Neural progenitor cell (in vitro differentiated cells): ENCODE measurements around the gene CFAP43. TPM values are rescaled to one million over a fixed set of nuclear protein-coding genes. Genes with fewer than 3 reads are reported as not detected.

Experiments
- DNase-seq: peaks from one replicate; pipeline ENCODE4 v3.0.0-alpha.2; 2016; ENCODE audit warnings: low spot score
- H2AFZ ChIP-seq: fragments of 200-600 bp; sonication (generic); replicated peaks from 2 replicates; pipeline ENCODE4 v1.6.1; 2016; ENCODE audit warnings: antibody characterized with exemption
- H3F3A ChIP-seq: fragments of 200-600 bp; sonication (generic); 2 replicates; pipeline ENCODE4 v1.6.1; 2016; ENCODE audit warnings: antibody characterized with exemption, low read depth
- H3K27ac ChIP-seq: fragments of 200-600 bp; sonication (generic); 2 replicates; pipeline ENCODE4 v1.5.1; 2016; ENCODE audit warnings: mild to moderate bottlenecking
- H3K27me3 ChIP-seq: fragments of 200-600 bp; sonication (generic); 2 replicates; pipeline ENCODE4 v1.6.1; 2016; ENCODE audit warnings: mild to moderate bottlenecking, moderate library complexity
- H3K36me3 ChIP-seq: fragments of 200-600 bp; sonication (generic); 2 replicates; pipeline ENCODE4 v1.5.1; 2016
- H3K4me1 ChIP-seq: fragments of 200-600 bp; sonication (generic); 2 replicates; pipeline ENCODE4 v1.6.1; 2016; ENCODE audit warnings: mixed run types
- H3K4me2 ChIP-seq: fragments of 200-600 bp; sonication (generic); 2 replicates; pipeline ENCODE4 v1.6.1; 2016
- H3K4me3 ChIP-seq: fragments of 200-600 bp; sonication (generic); 2 replicates; pipeline ENCODE4 v1.5.1; 2016
- H3K79me2 ChIP-seq: fragments of 200-600 bp; sonication (generic); 2 replicates; pipeline ENCODE4 v1.6.1; 2016; ENCODE audit warnings: low read depth
- H3K9ac ChIP-seq: fragments of 200-600 bp; sonication (generic); 2 replicates; pipeline ENCODE4 v1.6.1; 2016
- H3K9me3 ChIP-seq: fragments of 200-600 bp; sonication (generic); 2 replicates; pipeline ENCODE4 v1.5.1; 2016; ENCODE audit warnings: low read depth
- H4K20me1 ChIP-seq: fragments of 200-600 bp; sonication (generic); 2 replicates; pipeline ENCODE4 v1.6.1; 2016; ENCODE audit warnings: low read depth
- H3K27ac Mint-ChIP-seq: 3 replicates; pipeline ENCODE4 v1.8.0; 2021; ENCODE audit warnings: mixed read lengths
- H3K27me3 Mint-ChIP-seq: 2 replicates; pipeline ENCODE4 v1.8.0; 2022; ENCODE audit warnings: low read depth, mild to moderate bottlenecking, inconsistent platforms, moderate library complexity, mixed read lengths; ENCODE audit not compliant: insufficient read depth
- H3K36me3 Mint-ChIP-seq: 3 replicates; pipeline ENCODE4 v1.8.0; 2021; ENCODE audit warnings: mixed read lengths
- H3K4me1 Mint-ChIP-seq: 3 replicates; pipeline ENCODE4 v1.8.0; 2021; ENCODE audit warnings: mixed read lengths
- H3K4me3 Mint-ChIP-seq: 3 replicates; pipeline ENCODE4 v1.8.0; 2021; ENCODE audit warnings: mild to moderate bottlenecking, moderate library complexity, mixed read lengths
- H3K9me3 Mint-ChIP-seq: 3 replicates; pipeline ENCODE4 v1.8.0; 2020; ENCODE audit warnings: mixed read lengths
- CTCF ChIP-seq: fragments of 200-600 bp; sonication (generic); IDR thresholded peaks from 2 replicates; pipeline ENCODE4 v1.5.1; 2017; ENCODE audit warnings: antibody characterized with exemption, mild to moderate bottlenecking
- EZH2 ChIP-seq: fragments of 200-600 bp; sonication (generic); IDR thresholded peaks from 2 replicates; pipeline ENCODE4 v1.6.1; 2017; ENCODE audit warnings: antibody characterized with exemption, mild to moderate bottlenecking, moderate library complexity
- EZH2phosphoT487 ChIP-seq: fragments of 200-600 bp; sonication (generic); IDR thresholded peaks from 2 replicates; pipeline ENCODE4 v1.6.1; 2017; ENCODE audit warnings: antibody characterized with exemption
- total RNA-seq: library from RNA; depleted of rRNA; stranded (reverse); fragments of >200 nt; gene quantifications from 2 replicates; pipeline ENCODE4 v1.2.3, GENCODE V29; 2015; ENCODE audit warnings: low replicate concordance

CFAP43 gene
- total RNA-seq, 1 donor from 2014 or later: 2.7 TPM

GRCh38 chr10:104208730-104209129, 23.4 kb downstream of the CFAP43 start:
- no peaks in the 10 kb centered on the region for H3K27me3 ChIP-seq
- Mint-ChIP-seq H3K4me3 (no peak overlapping the region), H3K9me3 (no peaks in the 10 kb centered on the region), H3K27me3 (no peaks in the 10 kb centered on the region), H3K4me1 (no peaks in the 10 kb centered on the region), H3K36me3 (peaks cover 7% of the 10 kb centered on the region), H3K27ac (no peak overlapping the region)
- DNase-seq: no peak
- no peaks in the 10 kb centered on the region for H3K36me3 ChIP-seq
- H3K79me2 ChIP-seq: no peaks in the 10 kb centered on the region
- no peaks in the 10 kb centered on the region for H3K9me3 ChIP-seq
- TF ChIP-seq EZH2phosphoT487: no peak
- no peak for TF ChIP-seq EZH2
- no peak for TF ChIP-seq CTCF
- H3K27ac ChIP-seq: no peak overlapping the region
- H3K9ac ChIP-seq: no peak overlapping the region
- H2AFZ ChIP-seq: no peak overlapping the region
- no peaks in the 10 kb centered on the region for H3F3A ChIP-seq
- no peaks in the 10 kb centered on the region for H4K20me1 ChIP-seq
- H3K4me1 ChIP-seq: no peaks in the 10 kb centered on the region
- H3K4me2 ChIP-seq: no peak overlapping the region
- H3K4me3 ChIP-seq: no peak overlapping the region

DNA sequence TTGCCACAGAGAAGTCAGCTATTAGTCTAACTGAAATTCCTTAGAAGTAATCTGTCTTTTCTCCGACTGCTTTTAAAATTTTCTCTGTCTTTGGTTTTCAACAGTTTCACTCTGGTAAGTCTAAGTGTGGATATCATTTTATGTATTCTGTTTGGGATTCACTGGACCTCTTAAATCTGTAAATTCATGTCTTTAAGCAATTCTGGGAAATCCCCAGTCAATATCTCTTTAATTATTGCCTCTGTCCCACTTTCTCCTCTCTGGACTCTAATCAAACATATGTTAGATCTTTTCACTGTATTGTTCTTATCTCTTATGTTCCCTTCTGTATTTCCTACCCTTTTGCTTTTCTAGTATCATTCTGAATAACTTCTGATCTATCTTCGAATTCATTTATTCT, 29.9 kb downstream of the CFAP43 start:
- H3K79me2 ChIP-seq: no peaks in the 10 kb centered on the region
- H3K4me2 ChIP-seq: no peak overlapping the region
- peaks cover 8% of the 10 kb centered on the region for H3K36me3 Mint-ChIP-seq
- TF ChIP-seq CTCF: no peak
- no peak for TF ChIP-seq EZH2
- no peak for TF ChIP-seq EZH2phosphoT487
- H3K4me3 Mint-ChIP-seq: no peak overlapping the region
- H3K27ac ChIP-seq: no peak overlapping the region
- no peaks in the 10 kb centered on the region for H3K36me3 ChIP-seq
- no peaks in the 10 kb centered on the region for H3F3A ChIP-seq
- H3K27ac Mint-ChIP-seq: no peak overlapping the region
- no peak overlapping the region for H3K9ac ChIP-seq
- no peak overlapping the region for H2AFZ ChIP-seq
- no peaks in the 10 kb centered on the region for H3K4me1 ChIP-seq
- no peaks in the 10 kb centered on the region for H3K9me3 Mint-ChIP-seq
- H3K4me1 Mint-ChIP-seq: no peaks in the 10 kb centered on the region
- no peak overlapping the region for H3K4me3 ChIP-seq
- H3K27me3 ChIP-seq: no peaks in the 10 kb centered on the region
- no peaks in the 10 kb centered on the region for H3K27me3 Mint-ChIP-seq
- no peaks in the 10 kb centered on the region for H4K20me1 ChIP-seq
- H3K9me3 ChIP-seq: no peaks in the 10 kb centered on the region
- DNase-seq: no peak

GRCh38 chr10:104201636-104202035, 30.5 kb downstream of the CFAP43 start:
- no peak for DNase-seq
- TF ChIP-seq CTCF: no peak
- TF ChIP-seq EZH2phosphoT487: no peak
- Histone ChIP-seq H3K4me2 (no peak overlapping the region), H4K20me1 (no peaks in the 10 kb centered on the region), H3K9ac (no peak overlapping the region), H3K27me3 (no peaks in the 10 kb centered on the region), H3K9me3 (no peaks in the 10 kb centered on the region), H3F3A (no peaks in the 10 kb centered on the region), H3K79me2 (no peaks in the 10 kb centered on the region), H3K4me1 (no peaks in the 10 kb centered on the region), H3K4me3 (no peak overlapping the region), H2AFZ (no peak overlapping the region), H3K27ac (no peak overlapping the region), H3K36me3 (no peaks in the 10 kb centered on the region)
- no peaks in the 10 kb centered on the region for H3K4me1 Mint-ChIP-seq
- H3K27me3 Mint-ChIP-seq: no peaks in the 10 kb centered on the region
- H3K27ac Mint-ChIP-seq: no peak overlapping the region
- no peak overlapping the region for H3K4me3 Mint-ChIP-seq
- no peaks in the 10 kb centered on the region for H3K9me3 Mint-ChIP-seq
- peaks cover 8% of the 10 kb centered on the region for H3K36me3 Mint-ChIP-seq

GRCh38 chr10:104199567-104199966, 32.6 kb downstream of the CFAP43 start:
- Mint-ChIP-seq H3K27ac (no peak overlapping the region), H3K27me3 (no peaks in the 10 kb centered on the region), H3K4me1 (no peaks in the 10 kb centered on the region), H3K36me3 (peaks cover 4% of the 10 kb centered on the region), H3K9me3 (no peaks in the 10 kb centered on the region), H3K4me3 (no peak overlapping the region)
- Histone ChIP-seq H4K20me1 (no peaks in the 10 kb centered on the region), H3K9me3 (no peaks in the 10 kb centered on the region), H3F3A (no peaks in the 10 kb centered on the region), H3K27me3 (no peaks in the 10 kb centered on the region), H3K36me3 (no peaks in the 10 kb centered on the region), H3K4me2 (no peak overlapping the region), H3K79me2 (no peaks in the 10 kb centered on the region), H3K4me1 (no peaks in the 10 kb centered on the region), H3K9ac (no peak overlapping the region), H3K4me3 (no peak overlapping the region), H3K27ac (no peak overlapping the region), H2AFZ (no peak overlapping the region)
- TF ChIP-seq EZH2phosphoT487 (no peak), EZH2 (no peak), CTCF (no peak)
- no peak for DNase-seq
